GM12892 (cell line): ENCODE results near the gene RADIL.

ENCODE experiments used
- POLR2A ChIP-seq: IDR thresholded peaks from 2 replicates; pipeline ENCODE4 v1.6.1; 2011; ENCODE audit warnings: low read depth, low read length, control low read depth
- POLR2AphosphoS5 ChIP-seq: IDR thresholded peaks from 2 replicates; pipeline ENCODE4 v1.6.1; 2011; ENCODE audit warnings: low read depth, low read length, control low read depth
- TAF1 ChIP-seq: IDR thresholded peaks from 2 replicates; pipeline ENCODE4 v1.6.1; 2011; ENCODE audit warnings: low read depth, mild to moderate bottlenecking, control low read depth, low read length, borderline replicate concordance

- TF ChIP-seq POLR2A (no peak), POLR2AphosphoS5 (no peak), TAF1 (no peak)
These were observed 4.0 kb downstream of the RADIL start for GRCh38 chr7:4879396-4880081.
